DMS53 treated with DMSO at 0.1 percent for 48 hours (cell line): ENCODE results near the gene LSM2.

Source experiments
- DNase-seq: peaks from one replicate; lab custom pipeline; 2025; ENCODE audit not compliant: unreplicated experiment; lab: John Stamatoyannopoulos, UW

The LSM2 gene

GRCh38 chr6:31777667-31778050 lies 29.1 kb downstream of the LSM2 start:
- no peak for DNase-seq

GRCh38 chr6:31776989-31777666 lies 29.6 kb downstream of the LSM2 start, which contains the start of gene VWA7:
Gene VWA7 (minus strand): TSS chr6:31777328. CDS start chr6:31776779, 549 bp downstream.
- DNase-seq = peak; percentile 91

DNA sequence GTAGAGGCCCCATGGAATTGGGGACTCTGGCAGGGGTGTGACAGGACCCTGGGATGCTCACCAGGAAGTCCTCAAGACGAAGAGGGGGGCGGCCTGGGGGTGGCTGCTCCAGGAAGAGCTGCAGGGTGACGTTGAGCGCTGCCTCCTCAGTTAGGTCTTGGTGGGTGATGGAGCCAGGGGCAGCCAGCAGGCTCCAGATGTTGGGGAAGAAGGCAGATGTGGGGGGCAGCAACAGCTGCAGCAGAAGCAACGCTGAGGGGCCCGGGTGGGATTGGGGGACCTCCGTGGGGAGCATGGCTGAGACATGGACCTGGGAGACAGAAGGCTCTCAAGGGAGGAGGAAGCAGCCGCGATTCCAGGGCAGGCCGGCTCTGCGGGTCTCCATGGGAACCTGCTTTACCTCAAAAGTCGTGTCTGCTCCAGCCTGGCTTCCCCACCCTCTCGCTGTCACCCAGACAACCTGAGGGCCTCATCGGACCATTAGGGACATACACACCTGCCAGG lies 30.2 kb downstream of the LSM2 start:
- peak; percentile 74 for DNase-seq

DNA sequence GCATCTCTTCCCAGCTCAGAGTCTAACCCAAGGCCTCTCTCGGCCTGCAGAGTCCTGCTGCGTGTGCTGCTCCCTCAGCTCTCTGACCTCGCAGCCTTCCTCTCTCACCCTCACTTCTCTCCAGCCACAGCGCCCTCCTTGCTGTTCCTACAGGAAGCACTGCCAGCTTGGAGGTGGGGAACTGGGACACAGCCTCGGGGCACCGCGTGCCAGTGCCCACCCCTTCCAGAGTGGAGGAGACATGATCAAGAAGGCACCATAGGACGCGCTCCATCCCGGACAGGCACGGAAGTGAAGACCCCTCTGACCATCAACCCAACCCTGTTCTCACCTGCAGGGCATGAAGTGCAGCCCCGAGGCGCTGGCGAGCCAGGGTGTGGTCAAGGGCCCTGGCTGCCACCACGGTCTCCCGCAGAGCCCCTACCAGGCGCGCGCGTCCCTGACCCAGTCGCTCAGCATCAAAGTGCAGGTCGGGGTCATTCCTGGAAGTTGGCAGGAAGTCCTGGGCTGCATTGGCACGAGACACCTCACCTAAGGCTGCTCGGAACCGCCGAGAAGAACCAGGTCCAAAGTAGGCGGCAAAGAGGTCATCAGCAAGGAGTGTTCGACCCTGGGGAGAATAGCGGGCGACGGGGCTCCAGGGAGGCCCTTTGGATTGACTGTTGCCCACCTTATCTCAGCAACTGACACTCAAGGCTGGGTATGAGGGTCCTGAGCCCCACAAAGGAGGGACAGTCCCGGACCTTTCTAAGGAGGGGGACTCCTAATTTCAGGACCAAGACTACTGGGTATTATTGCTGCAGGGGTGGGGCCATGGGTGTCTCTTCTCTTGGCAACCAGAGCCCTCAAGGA lies 30.9 kb downstream of the LSM2 start:
- DNase-seq = no peak

- DNase-seq = no peak
Measured at GRCh38 chr6:31775184-31775583, 31.6 kb downstream of the LSM2 start.

- no peak for DNase-seq
Measured at GRCh38 chr6:31771992-31772358, 34.8 kb downstream of the LSM2 start.

DNA sequence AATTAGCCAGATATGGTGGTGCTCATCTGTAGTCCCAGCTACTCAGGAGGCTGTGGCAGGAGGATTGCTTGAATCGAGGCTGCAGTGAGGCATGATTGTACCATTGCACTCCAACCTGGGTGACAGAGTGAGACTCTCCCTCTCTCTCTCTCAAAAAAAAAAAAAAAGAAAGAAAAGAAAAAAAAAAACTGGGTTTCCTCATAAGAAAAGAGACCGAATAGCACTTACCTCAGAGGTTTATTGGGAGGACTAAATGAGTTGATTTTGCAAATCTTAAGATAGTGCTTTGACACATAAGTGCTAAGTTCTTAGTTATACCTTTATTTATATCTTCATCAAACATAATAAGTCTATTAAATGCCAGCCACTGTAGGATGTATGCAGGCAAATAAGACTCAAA lies 35.9 kb downstream of the LSM2 start:
- no peak for DNase-seq

- DNase-seq = peak; percentile 83
Measured at GRCh38 chr6:31769684-31770371, 36.9 kb downstream of the LSM2 start.

- DNase-seq = no peak
Measured at GRCh38 chr6:31768363-31769257, 38.2 kb downstream of the LSM2 start.

DNA sequence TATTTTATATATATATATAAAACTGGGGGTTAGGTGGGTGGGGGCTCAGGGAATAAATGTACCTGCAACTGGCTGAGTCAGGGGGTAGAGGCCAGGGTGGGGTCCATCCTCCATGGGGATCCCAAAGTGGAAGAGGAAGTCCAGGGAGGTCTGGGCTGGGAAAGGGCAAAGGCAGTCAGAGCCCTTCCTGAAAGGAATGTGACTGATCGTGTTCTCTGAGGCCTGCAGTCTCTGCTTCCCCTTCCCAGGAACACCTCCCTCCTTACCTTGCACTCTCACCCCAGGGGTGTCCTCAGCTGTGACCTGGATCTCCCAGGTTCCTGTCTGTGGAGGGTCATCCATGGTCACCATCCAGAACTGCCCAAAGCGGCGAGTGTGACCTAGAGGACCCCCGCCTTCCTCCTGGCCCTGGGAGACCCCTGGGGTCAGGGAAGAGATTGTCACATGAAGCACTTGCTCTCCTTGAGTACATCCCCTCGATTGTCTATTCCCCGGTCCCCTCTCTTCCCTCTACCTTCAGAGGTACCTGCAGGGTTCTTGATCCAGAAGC lies 39.6 kb downstream of the LSM2 start:
- no peak for DNase-seq

GRCh38 chr6:31765910-31766794 lies 40.6 kb downstream of the LSM2 start:
- DNase-seq = peak; percentile 44

- DNase-seq = no peak
Measured at GRCh38 chr6:31765559-31765909, 41.2 kb downstream of the LSM2 start.

DNA sequence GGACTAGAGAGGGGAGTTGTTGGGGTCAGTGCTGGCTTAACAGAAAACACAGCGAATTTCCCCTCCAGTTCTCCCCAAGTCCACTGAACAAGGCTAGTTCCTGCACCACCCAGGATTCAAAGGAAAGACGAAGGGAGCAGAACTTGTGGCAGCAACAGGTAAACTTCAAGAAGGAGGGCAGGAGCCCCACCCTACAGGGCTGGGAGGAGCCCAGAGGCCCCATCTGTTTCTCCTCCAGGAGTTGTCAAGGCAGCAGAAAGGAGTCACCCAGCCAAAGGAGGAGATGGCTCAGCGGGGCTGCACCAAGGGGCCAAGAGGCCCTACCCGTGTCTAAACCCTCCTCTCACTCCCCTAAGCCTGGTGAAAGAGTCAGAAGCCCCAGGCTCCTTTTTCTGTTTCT lies 42.6 kb downstream of the LSM2 start:
- no peak for DNase-seq

DNA sequence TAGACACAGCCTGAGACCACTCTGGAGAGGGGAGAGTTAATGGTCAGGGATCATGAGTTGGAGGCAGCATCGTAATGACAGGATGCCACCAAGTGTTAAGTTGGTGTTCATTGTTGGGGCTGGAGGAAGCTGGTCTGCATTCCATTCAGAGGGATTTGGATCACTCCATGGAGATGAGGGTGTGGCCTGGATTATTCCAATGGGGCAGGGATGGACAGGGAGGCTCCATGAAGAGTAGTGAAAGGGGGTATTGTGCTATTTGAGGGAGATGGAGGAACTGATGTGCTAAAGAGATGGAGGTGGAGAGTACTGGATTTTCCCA lies 43.2 kb downstream of the LSM2 start:
- no peak for DNase-seq

DNA sequence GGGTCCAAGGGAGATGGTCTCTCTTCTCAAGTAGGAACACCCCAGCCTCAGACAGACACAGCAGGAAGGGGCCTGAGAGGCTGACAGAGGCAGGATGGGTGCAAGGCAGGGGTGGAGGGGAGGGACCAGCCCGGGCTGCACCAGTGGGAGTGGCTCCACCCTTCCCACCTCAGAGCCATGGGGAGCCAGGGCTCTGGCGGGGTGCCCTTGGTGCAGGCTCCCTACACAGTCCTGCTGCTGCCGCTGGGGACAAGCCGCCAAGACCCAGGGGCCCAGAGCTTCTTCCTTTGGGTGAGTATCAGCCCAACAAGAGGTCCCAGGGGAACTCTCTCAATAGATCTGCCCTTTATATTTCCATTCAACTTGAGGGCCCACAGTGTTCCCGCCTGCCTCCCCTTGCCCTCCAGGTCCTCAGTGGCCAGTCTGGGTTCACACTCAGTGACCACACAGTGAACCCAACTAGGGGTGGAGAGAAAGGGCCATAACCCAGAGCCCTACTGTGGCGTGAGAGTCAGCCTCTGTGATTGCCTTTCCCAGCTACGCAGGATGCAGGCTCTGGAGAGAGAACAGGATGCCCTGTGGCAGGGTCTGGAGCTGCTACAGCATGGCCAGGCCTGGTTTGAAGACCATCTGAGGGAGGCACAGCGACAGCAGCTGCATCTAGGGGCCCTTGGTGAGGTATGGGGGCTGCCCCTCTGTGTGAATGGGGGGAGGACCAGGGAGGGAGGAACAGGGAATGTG lies 43.7 kb downstream of the LSM2 start:
- no peak for DNase-seq

GRCh38 chr6:31762356-31762755 lies 44.4 kb downstream of the LSM2 start, which contains the start of gene SAPCD1:
Gene SAPCD1 (plus strand): TSS chr6:31762656. CDS start chr6:31763055, 399 bp downstream.
- no peak for DNase-seq

DNA sequence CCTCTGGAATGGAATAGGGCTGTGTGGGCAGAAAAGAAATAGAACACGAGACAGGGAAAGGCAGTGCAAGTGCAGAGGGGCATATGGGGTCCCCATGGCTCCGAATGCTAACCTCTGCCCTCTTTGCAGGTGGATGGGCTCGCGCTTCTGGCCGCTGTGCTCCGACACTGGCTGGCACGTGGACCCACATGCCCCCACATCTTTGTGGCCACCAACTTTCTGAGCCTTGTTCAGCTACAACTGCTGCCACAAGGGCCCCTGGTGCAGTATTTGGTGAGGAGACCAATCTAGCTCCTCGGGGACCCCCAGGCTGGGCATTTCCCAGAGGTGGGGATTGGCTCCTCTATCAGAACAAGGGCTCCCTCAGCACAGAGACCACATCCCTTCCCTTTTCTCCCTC lies 45.4 kb downstream of the LSM2 start:
- no peak for DNase-seq

DNA sequence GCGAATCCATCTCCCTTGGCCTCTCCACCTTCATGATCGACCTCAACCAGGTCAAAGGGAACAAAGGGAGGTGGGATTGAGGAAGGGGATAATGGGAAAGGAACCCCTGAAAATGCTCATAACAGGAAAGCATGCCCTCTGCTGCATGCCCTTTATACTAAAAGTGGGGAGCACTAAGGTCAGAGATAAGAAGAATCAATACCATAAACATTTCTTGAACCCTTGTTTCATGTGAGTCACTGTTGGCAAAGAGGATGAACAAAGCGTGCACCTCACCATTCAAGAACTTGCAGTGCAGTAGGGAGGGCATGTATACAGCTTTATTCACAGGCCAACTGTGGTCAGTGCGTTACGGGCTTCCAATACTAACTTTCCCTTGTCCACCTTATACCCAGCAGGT lies 46.0 kb downstream of the LSM2 start:
- no peak for DNase-seq

DNA sequence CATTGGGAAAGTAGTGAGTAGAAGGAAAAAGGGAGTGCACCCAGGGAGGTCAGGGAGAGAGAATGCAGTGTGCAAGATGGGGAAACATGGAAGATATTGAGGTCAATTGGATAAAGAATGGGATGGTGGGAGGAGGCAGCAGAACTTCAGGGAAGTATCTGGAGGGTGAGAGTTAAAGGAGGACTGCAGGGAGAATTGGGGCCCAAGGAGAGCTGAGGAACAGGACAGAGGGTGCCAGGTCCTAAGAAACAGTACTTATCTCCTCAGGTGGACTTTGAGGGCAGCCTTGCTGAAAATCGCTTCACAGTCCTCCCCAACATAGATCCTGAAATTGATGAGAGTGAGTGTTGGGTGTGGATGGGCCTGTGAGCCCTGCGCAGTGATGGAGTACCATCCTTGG lies 48.5 kb downstream of the LSM2 start:
- no peak for DNase-seq
